ENCODE data around the gene RANBP17.

RANBP17 gene

GRCh38 chr5:171155621-171156020 is 293.8 kb downstream of the RANBP17 start:
- CTCF ChIA-PET = interaction anchor here (1.0 kb wide), 1 partner anchor 523 kb away, joined by 3 read pairs; no protein-coding TSS in a partner anchor
- POLR2A ChIA-PET = no interaction called here
- H3K4me3 ChIP-seq (ENCODE audit: low read depth, low read length) = no peak overlapping the region
- H3K4me1 ChIP-seq (ENCODE audit: control insufficient read depth, insufficient read depth, low read length) = no peaks in the 10 kb centered on the region
- no peaks in the 10 kb centered on the region for H3K9me3 ChIP-seq (ENCODE audit: control insufficient read depth, insufficient read depth, low read depth, low read length)
- H3K27ac ChIP-seq (ENCODE audit: extremely low read depth, low read depth, low read length) = no peak overlapping the region
- no peak for TF ChIP-seq BCL11A (tag by site-specific recombination; IDR thresholded peaks at IDR 0.05; ENCODE audit: low read depth)
- no peak for TF ChIP-seq WT1 (tag by site-specific recombination; IDR thresholded peaks at IDR 0.05)
- no peak for TF ChIP-seq ZNF776 (tag by site-specific recombination; IDR thresholded peaks at IDR 0.05; ENCODE audit: borderline replicate concordance)
- no peak for TF ChIP-seq ZNF146 (tag by site-specific recombination; IDR thresholded peaks at IDR 0.05)
- no peak for TF ChIP-seq ZBTB48 (tag by site-specific recombination; IDR thresholded peaks at IDR 0.05)
- no peak for TF ChIP-seq ZNF549 (tag by site-specific recombination; IDR thresholded peaks at IDR 0.05)
- TF ChIP-seq ZNF571 (tag by site-specific recombination; IDR thresholded peaks at IDR 0.05) = no peak
- no peak for TF ChIP-seq OVOL3 (tag by site-specific recombination; IDR thresholded peaks at IDR 0.05)
- TF ChIP-seq ZNF560 (tag by site-specific recombination; IDR thresholded peaks at IDR 0.05; ENCODE audit: borderline replicate concordance) = no peak
- TF ChIP-seq ZNF341 (tag by site-specific recombination; IDR thresholded peaks at IDR 0.05; ENCODE audit: low read depth) = no peak
- TF ChIP-seq ZNF514 (tag by site-specific recombination; IDR thresholded peaks at IDR 0.05) = no peak
- no peak for TF ChIP-seq PRDM1 (tag by site-specific recombination; IDR thresholded peaks at IDR 0.05)
- TF ChIP-seq ZNF610 (tag by site-specific recombination; IDR thresholded peaks at IDR 0.05; ENCODE audit: borderline replicate concordance) = no peak
- no peak for TF ChIP-seq ZNF280C (tag by site-specific recombination; IDR thresholded peaks at IDR 0.05)
- TF ChIP-seq TCF7L2 (IDR thresholded peaks at IDR 0.05; ENCODE audit: borderline replicate concordance, low read depth, low read length) = no peak
- TF ChIP-seq ZNF398 (tag by site-specific recombination; IDR thresholded peaks at IDR 0.05) = no peak
- TF ChIP-seq ZBTB6 (tag by site-specific recombination; IDR thresholded peaks at IDR 0.05) = no peak
- no peak for TF ChIP-seq MYNN (tag by site-specific recombination; IDR thresholded peaks at IDR 0.05; ENCODE audit: borderline replicate concordance)
- H3K36me3 ChIP-seq (ENCODE audit: control insufficient read depth in 2 of 2, insufficient read depth in 1 of 2, low read length in 2 of 2) = no peaks in the 10 kb centered on the region

- Histone ChIP-seq H3K36me3 (ENCODE audit: control insufficient read depth in 2 of 2, insufficient read depth in 1 of 2, low read length in 2 of 2) (no peaks in the 10 kb centered on the region), H3K4me1 (ENCODE audit: control insufficient read depth, insufficient read depth, low read length) (no peaks in the 10 kb centered on the region), H3K4me3 (ENCODE audit: low read depth, low read length) (no peak overlapping the region), H3K9me3 (ENCODE audit: control insufficient read depth, insufficient read depth, low read depth, low read length) (no peaks in the 10 kb centered on the region), H3K27ac (ENCODE audit: extremely low read depth, low read depth, low read length) (no peak overlapping the region)
- ChIA-PET POLR2A (interaction anchor here (0.6 kb wide), 1 partner anchor 1403 kb away, joined by 4 read pairs; no protein-coding TSS in a partner anchor), CTCF (interaction anchor here (1.0 kb wide), 3 partner anchors 48 to 518 kb away, joined by 3 to 4 read pairs (median 4); no protein-coding TSS in a partner anchor)
- TF ChIP-seq ZNF121 (tag by site-specific recombination; IDR thresholded peaks at IDR 0.05) = no peak
- no peak for TF ChIP-seq ZNF280D (tag by site-specific recombination; IDR thresholded peaks at IDR 0.05)
- no peak for TF ChIP-seq KLF9 (tag by site-specific recombination; IDR thresholded peaks at IDR 0.05; ENCODE audit: low read depth)
- no peak for TF ChIP-seq SETDB1 (IDR thresholded peaks at IDR 0.05; ENCODE audit: insufficient read length, low read length)
- TF ChIP-seq ZNF513 (tag by site-specific recombination; IDR thresholded peaks at IDR 0.05) = no peak
Measured at GRCh38 chr5:171157276-171157675, 295.5 kb downstream of the RANBP17 start.
